GM12878 (cell line): Measurements from ENCODE around the gene IL17RB.

ENCODE experiments used
- CHD2 ChIP-seq: IDR thresholded peaks from 2 replicates; pipeline ENCODE4 v1.6.1; 2011; ENCODE audit warnings: low read depth, low read length, improper control_type of control experiment, borderline replicate concordance
- RB1 ChIP-seq: fragments of 450-650 bp; formaldehyde crosslinking; IDR thresholded peaks from 2 replicates; pipeline ENCODE4 v1.6.1; 2017; ENCODE audit warnings: mild to moderate bottlenecking, borderline replicate concordance

- TF ChIP-seq RB1 (no peak), CHD2 (no peak)
Observed at GRCh38 chr3:53899750-53900149, 53.4 kb downstream of the IL17RB start.
